Gastrocnemius medialis (tissue), 4 donors: Measurements from ENCODE around the gene FAM13A. TPM values are rescaled to one million over a fixed set of nuclear protein-coding genes. Genes with fewer than 3 reads are reported as not detected.
A peak's percentile ranks its signal among the peaks of the same experiment; 100 is the strongest.

Source experiments
- ATAC-seq, 2 donors: fragments of 150-250 bp; one replicate each; pipeline ENCODE4 v1.9.1; 2016
- DNase-seq, 2 donors: peaks; one replicate each; pipeline ENCODE4 v3.0.0-alpha.2; 2019
- H3K27ac ChIP-seq, 4 donors: fragments of 200-600 bp; sonication (generic); 1 replicate in 1 of 4; 2 replicates in 3 of 4; pipeline ENCODE4 v1.5.1; 2016 to 2018; ENCODE audit warnings: mild to moderate bottlenecking in 2 of 4, moderate library complexity in 1 of 4
- H3K27me3 ChIP-seq, 3 donors: fragments of 200-600 bp; sonication (generic) in 2 of 3; 1 replicate in 1 of 3; 2 replicates in 2 of 3; pipeline versions ENCODE4 v1.5.1 to v1.6.0; 2016 to 2019; ENCODE audit warnings: mild to moderate bottlenecking in 1 of 3, moderate library complexity in 1 of 3
- H3K36me3 ChIP-seq, 2 donors: fragments of 200-600 bp; sonication (generic) in 1 of 2; one replicate each; pipeline ENCODE4 v1.5.1; 2017 to 2018
- H3K4me1 ChIP-seq, 2 donors: fragments of 200-600 bp; sonication (generic) in 1 of 2; one replicate each; pipeline ENCODE4 v1.5.1; 2016 to 2017; ENCODE audit warnings: mild to moderate bottlenecking in 2 of 2
- H3K4me3 ChIP-seq, 4 donors: fragments of 200-600 bp; sonication (generic) in 3 of 4; 1 replicate in 1 of 4; 2 replicates in 3 of 4; pipeline ENCODE4 v1.5.1; 2016 to 2019; ENCODE audit warnings: mild to moderate bottlenecking in 2 of 4
- H3K9me3 ChIP-seq, 3 donors: fragments of 200-600 bp; sonication (generic) in 2 of 3; 1 replicate in 1 of 3; 2 replicates in 2 of 3; pipeline ENCODE4 v1.5.1; 2016 to 2019
- POLR2A ChIP-seq, 2 donors: fragments of 450-650 bp; IDR thresholded peaks; one replicate each; pipeline ENCODE4 v1.6.1; 2017; ENCODE audit warnings: antibody characterized with exemption in 2 of 2, mild to moderate bottlenecking in 2 of 2, moderate library complexity in 2 of 2
- in situ Hi-C, 4 donors: fragments of 200-750 bp; cut with MboI; loops; one replicate each; pipeline versions ENCODE4 v1.15.0 to v1.8.0; 2017; ENCODE audit warnings: low sequenced_read_pairs in 4 of 4
- intact Hi-C: fragments of 100-400 bp; cut with DNase I; formaldehyde crosslinking; loops from one replicate; pipeline ENCODE4 v1.15.1; 2023; ENCODE audit warnings: low total_unique reads
- total RNA-seq, 4 donors: library from RNA; depleted of rRNA; stranded (reverse); fragments of >200 nt; gene quantifications; one replicate each; pipeline versions ENCODE4 v1.1.0 to v1.2.3, GENCODE V29; 2016
- TF ChIP-seq, protein P1 (sequence below), 5 experiments: fragments of 450-650 bp in 3 of 5; fragments of 200-600 bp in 2 of 5; sonication (generic) in 2 of 5; IDR thresholded peaks in 4 of 5; conservative IDR thresholded peaks in 1 of 5; 1 replicate in 4 of 5; 2 replicates in 1 of 5; pipeline ENCODE4 v1.5.1; 2016 to 2019; ENCODE audit warnings: antibody characterized with exemption in 5 of 5, mild to moderate bottlenecking in 3 of 5, moderate library complexity in 3 of 5

FAM13A gene
- total RNA-seq, 4 donors from 2014 or later = 6.7 to 14.1 (median 11.4) TPM

DNA sequence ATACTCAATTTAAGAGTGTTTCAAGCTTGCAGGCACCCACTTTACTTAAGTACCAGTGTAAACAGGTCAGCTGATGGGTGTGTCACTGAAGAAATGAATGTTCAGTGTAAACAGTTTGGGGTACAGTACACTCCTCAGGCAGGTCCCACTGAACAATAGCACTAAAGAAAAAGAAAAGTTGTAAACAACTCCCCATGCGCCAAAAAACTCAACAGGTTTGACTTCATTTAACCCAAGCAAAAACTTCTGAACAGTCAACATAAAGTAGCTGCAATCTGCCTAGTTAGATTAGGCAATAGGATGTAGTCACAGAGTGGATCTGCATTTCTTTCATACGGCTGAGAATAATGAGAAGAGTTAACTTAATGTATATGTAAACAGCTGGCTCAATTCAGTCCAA lies 93.2 kb downstream of the FAM13A start:
- Histone ChIP-seq H3K27ac (no peak overlapping the region), H3K9me3 (no peaks in the 10 kb centered on the region), H3K4me1 (peaks cover 0 to 5% of the 10 kb centered on the region in 2 donors), H3K36me3 (no peaks in the 10 kb centered on the region), H3K27me3 (no peaks in the 10 kb centered on the region), H3K4me3 (no peak overlapping the region)
- in situ Hi-C loops = no loop called here
- DNase-seq (no peak), ATAC-seq (no peak)
- intact Hi-C loops = no loop called here
- TF ChIP-seq, protein P1, sequence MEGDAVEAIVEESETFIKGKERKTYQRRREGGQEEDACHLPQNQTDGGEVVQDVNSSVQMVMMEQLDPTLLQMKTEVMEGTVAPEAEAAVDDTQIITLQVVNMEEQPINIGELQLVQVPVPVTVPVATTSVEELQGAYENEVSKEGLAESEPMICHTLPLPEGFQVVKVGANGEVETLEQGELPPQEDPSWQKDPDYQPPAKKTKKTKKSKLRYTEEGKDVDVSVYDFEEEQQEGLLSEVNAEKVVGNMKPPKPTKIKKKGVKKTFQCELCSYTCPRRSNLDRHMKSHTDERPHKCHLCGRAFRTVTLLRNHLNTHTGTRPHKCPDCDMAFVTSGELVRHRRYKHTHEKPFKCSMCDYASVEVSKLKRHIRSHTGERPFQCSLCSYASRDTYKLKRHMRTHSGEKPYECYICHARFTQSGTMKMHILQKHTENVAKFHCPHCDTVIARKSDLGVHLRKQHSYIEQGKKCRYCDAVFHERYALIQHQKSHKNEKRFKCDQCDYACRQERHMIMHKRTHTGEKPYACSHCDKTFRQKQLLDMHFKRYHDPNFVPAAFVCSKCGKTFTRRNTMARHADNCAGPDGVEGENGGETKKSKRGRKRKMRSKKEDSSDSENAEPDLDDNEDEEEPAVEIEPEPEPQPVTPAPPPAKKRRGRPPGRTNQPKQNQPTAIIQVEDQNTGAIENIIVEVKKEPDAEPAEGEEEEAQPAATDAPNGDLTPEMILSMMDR (IDR thresholded peaks at IDR 0.05 in 4 of 5, conservative IDR thresholded peaks at IDR 0.05 in 1 of 5) = no peak
- TF ChIP-seq POLR2A (IDR thresholded peaks at IDR 0.05) = no peak

DNA sequence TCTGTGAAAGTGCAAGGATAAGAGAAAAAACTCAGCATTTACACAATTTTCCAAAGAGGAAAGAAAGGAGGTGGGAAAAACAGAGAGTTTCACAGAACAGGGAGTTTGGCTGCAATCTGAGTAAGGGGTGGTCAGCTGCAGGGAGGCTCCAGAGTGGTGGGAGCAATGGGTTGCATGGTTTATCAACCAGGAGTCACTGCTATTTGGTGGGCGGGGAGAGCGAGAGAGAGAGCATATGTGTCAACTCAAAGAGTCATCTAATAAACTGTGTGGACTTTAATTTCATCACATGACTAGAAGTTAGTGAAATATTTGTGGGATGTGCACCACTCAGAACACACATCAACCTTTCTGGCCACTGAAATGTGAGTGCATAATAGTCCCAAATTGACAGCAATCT lies 94.6 kb downstream of the FAM13A start:
- TF ChIP-seq, protein P1 (IDR thresholded peaks at IDR 0.05 in 4 of 5, conservative IDR thresholded peaks at IDR 0.05 in 1 of 5) = no peak
- TF ChIP-seq POLR2A (IDR thresholded peaks at IDR 0.05) = no peak
- Histone ChIP-seq H3K4me3 (no peak overlapping the region), H3K9me3 (no peaks in the 10 kb centered on the region), H3K4me1 (no peaks in the 10 kb centered on the region), H3K27ac (no peak overlapping the region), H3K36me3 (no peaks in the 10 kb centered on the region), H3K27me3 (no peaks in the 10 kb centered on the region)
- intact Hi-C loops (no loop called here), in situ Hi-C loops (no loop called here)
- ATAC-seq (no peak), DNase-seq (no peak)

DNA sequence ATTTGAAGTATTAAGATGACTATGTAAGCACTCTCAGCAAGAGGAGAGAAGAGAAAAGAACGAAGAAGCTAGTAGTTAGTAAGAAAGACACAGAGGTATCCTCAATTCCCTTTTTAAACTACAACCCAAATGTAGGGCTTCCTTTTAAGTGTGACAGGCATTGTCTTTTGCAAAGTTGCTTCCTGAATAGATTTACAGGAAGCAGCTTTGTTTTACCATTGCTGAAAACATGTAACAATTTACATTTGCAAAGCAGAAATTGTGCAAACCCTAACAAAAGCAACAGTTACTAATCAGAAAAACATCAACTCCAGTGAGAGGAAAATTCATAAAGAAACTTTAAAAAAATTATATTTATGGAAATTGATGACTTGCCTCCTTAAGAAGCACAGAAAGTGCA lies 96.4 kb downstream of the FAM13A start:
- no peak overlapping the region for H3K4me3 ChIP-seq
- H3K9me3 ChIP-seq = no peaks in the 10 kb centered on the region
- no peaks in the 10 kb centered on the region for H3K4me1 ChIP-seq
- intact Hi-C loops (no loop called here), in situ Hi-C loops (no loop called here)
- no peak for DNase-seq
- no peaks in the 10 kb centered on the region for H3K27me3 ChIP-seq
- TF ChIP-seq POLR2A (IDR thresholded peaks at IDR 0.05) = no peak
- TF ChIP-seq, protein P1 (IDR thresholded peaks at IDR 0.05 in 4 of 5, conservative IDR thresholded peaks at IDR 0.05 in 1 of 5) = no peak
- H3K27ac ChIP-seq = no peak overlapping the region
- no peak for ATAC-seq
- no peaks in the 10 kb centered on the region for H3K36me3 ChIP-seq

DNA sequence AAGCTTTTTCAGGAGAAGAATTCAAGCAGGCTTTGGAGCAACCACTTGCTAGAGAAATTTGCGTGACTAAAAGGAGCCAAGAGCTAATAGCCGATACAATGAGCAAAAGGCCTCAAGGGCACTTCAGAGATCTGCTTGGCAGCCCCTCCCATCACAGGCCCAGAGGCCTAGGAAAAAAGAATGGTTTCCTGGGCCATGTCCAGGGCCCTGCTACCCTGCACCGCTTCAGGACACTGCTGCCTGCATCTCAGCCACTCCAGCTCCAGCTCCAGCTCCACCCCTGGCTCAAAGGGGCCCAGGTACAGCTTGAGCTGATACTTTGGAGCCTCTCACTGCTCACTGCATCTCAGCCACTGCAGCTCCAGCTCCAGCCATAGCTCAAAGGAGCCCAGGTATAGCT lies 98.9 kb downstream of the FAM13A start:
- in situ Hi-C loops (no loop called here), intact Hi-C loops (no loop called here)
- Histone ChIP-seq H3K4me3 (no peak overlapping the region), H3K4me1 (no peaks in the 10 kb centered on the region), H3K9me3 (no peaks in the 10 kb centered on the region), H3K27ac (no peak overlapping the region), H3K27me3 (no peaks in the 10 kb centered on the region), H3K36me3 (no peaks in the 10 kb centered on the region)
- DNase-seq = no peak
- ATAC-seq = no peak
- TF ChIP-seq, protein P1 (IDR thresholded peaks at IDR 0.05 in 4 of 5, conservative IDR thresholded peaks at IDR 0.05 in 1 of 5) = no peak
- no peak for TF ChIP-seq POLR2A (IDR thresholded peaks at IDR 0.05)

DNA sequence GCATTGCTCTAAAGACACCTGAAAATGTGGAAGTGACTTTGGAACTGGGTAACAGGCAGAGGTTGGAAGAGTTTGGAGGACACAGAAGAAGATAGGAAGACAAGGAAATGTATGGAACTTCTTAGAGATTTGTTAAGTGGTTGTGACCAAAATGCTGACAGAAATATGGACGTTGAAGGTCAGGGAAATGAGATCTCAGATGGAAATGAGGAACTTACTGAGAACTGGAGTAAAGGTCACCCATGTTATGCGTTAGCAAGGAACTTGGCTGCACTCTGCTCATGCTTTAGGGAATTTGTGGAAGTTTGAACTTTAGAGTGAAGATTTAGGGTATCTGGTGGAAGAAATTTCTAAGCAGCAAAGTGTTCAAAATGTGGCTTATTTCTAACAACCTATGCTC lies 99.4 kb downstream of the FAM13A start:
- DNase-seq (no peak), ATAC-seq (peak in 1 of 2 donors; percentile 12)
- H3K27me3 ChIP-seq = no peaks in the 10 kb centered on the region
- H3K36me3 ChIP-seq = no peaks in the 10 kb centered on the region
- TF ChIP-seq, protein P1 (IDR thresholded peaks at IDR 0.05 in 4 of 5, conservative IDR thresholded peaks at IDR 0.05 in 1 of 5) = no peak
- no peak for TF ChIP-seq POLR2A (IDR thresholded peaks at IDR 0.05)
- no peaks in the 10 kb centered on the region for H3K9me3 ChIP-seq
- no peak overlapping the region for H3K27ac ChIP-seq
- no peaks in the 10 kb centered on the region for H3K4me1 ChIP-seq
- in situ Hi-C loops = no loop called here
- intact Hi-C loops = no loop called here
- H3K4me3 ChIP-seq = no peak overlapping the region
